IMR-90 (cell line): ENCODE results near the gene IL34. TPM values are rescaled to one million over a fixed set of nuclear protein-coding genes. Genes with fewer than 3 reads are reported as not detected.
A peak's percentile ranks its signal among the peaks of the same experiment; 100 is the strongest.

Experiments used
- ATAC-seq: fragments of 200-7000 bp; cut with Tn5 transposase; 2 replicates; pipeline ENCODE4 v1.9.1; 2020; ENCODE audit warnings: low read depth, mild to moderate bottlenecking, moderate library complexity
- BruUV-seq: library from RNA; stranded (reverse); fragments of 400-500 nt; replicated peaks from 2 replicates; lab custom pipeline; 2021; lab: Mats Ljungman, UMichigan
- CTCF ChIA-PET: fragments of 300-600 bp; formaldehyde crosslinking; extraction: SDS; loops from one replicate; lab custom pipeline; 2021; ENCODE audit warnings: antibody characterized with exemption; lab: Yijun Ruan, JAX
- POLR2A ChIA-PET: fragments of 300-600 bp; sonication (Branson Sonifier 250); formaldehyde crosslinking; loops from one replicate; lab custom pipeline; 2022; ENCODE audit warnings: antibody characterized with exemption; ENCODE audit not compliant: unreplicated experiment; lab: Charles Lee
- DNase-seq: peaks from one replicate; pipeline ENCODE4 v3.0.0; 2013
- H2AFZ ChIP-seq: replicated peaks from 2 replicates; pipeline ENCODE3; 2013; ENCODE audit warnings: low read length, mild to moderate bottlenecking; ENCODE audit not compliant: poor library complexity
- H2AK5ac ChIP-seq: 2 replicates; pipeline ENCODE4 v1.6.1; 2013; ENCODE audit warnings: low read depth, low read length, inconsistent platforms
- H2AK9ac ChIP-seq: replicated peaks from 2 replicates; pipeline ENCODE3; 2013; ENCODE audit warnings: mild to moderate bottlenecking, low read depth, low read length, moderate library complexity; ENCODE audit not compliant: poor library complexity
- H2BK120ac ChIP-seq: 2 replicates; pipeline ENCODE4 v1.6.1; 2013; ENCODE audit warnings: low read depth, low read length, inconsistent platforms
- H2BK15ac ChIP-seq: 3 replicates; pipeline ENCODE4 v1.6.1; 2013; ENCODE audit warnings: low read depth, low read length, inconsistent platforms
- H2BK20ac ChIP-seq: 2 replicates; pipeline ENCODE4 v1.6.1; 2013; ENCODE audit warnings: low read depth, mild to moderate bottlenecking, inconsistent platforms, low read length, moderate library complexity
- H2BK5ac ChIP-seq: 2 replicates; pipeline ENCODE4 v1.6.1; 2013; ENCODE audit warnings: mild to moderate bottlenecking, low read depth, low read length, inconsistent platforms; ENCODE audit not compliant: poor library complexity, severe bottlenecking
- H3K14ac ChIP-seq: replicated peaks from 2 replicates; pipeline ENCODE4 v1.6.1; 2013; ENCODE audit warnings: low read depth, low read length, inconsistent platforms
- H3K18ac ChIP-seq: 2 replicates; pipeline ENCODE4 v1.6.1; 2013; ENCODE audit warnings: low read depth, low read length, control low read depth
- H3K23ac ChIP-seq: 2 replicates; pipeline ENCODE4 v1.6.1; 2013; ENCODE audit warnings: low read depth, low read length, inconsistent platforms
- H3K27ac ChIP-seq: 2 replicates; pipeline ENCODE4 v1.5.1; 2013; ENCODE audit warnings: mild to moderate bottlenecking, control low read depth, low read length; ENCODE audit not compliant: insufficient read depth
- H3K27me3 ChIP-seq: 2 replicates; pipeline ENCODE4 v1.6.1; 2013; ENCODE audit warnings: low read length; ENCODE audit not compliant: control insufficient read depth, insufficient read depth
- H3K36me3 ChIP-seq: 2 replicates; pipeline ENCODE4 v1.6.1; 2013; ENCODE audit warnings: low read length, mixed read lengths; ENCODE audit not compliant: control insufficient read depth, insufficient read depth
- H3K4ac ChIP-seq: 2 replicates; pipeline ENCODE4 v1.6.1; 2013; ENCODE audit warnings: low read depth, low read length, inconsistent platforms
- H3K4me1 ChIP-seq: 2 replicates; pipeline ENCODE4 v1.6.1; 2013; ENCODE audit warnings: low read length, mixed read lengths; ENCODE audit not compliant: control insufficient read depth, insufficient read depth
- H3K4me2 ChIP-seq: 2 replicates; pipeline ENCODE4 v1.6.1; 2013; ENCODE audit warnings: low read depth, mild to moderate bottlenecking, control low read depth, low read length, moderate library complexity
- H3K4me3 ChIP-seq: 2 replicates; pipeline ENCODE4 v1.5.1; 2013; ENCODE audit warnings: low read depth, mild to moderate bottlenecking, control low read depth, low read length, moderate library complexity; ENCODE audit not compliant: insufficient read depth
- H3K56ac ChIP-seq: 2 replicates; pipeline ENCODE4 v1.6.1; 2013; ENCODE audit warnings: low read length, inconsistent platforms; ENCODE audit not compliant: insufficient read depth; ENCODE audit errors: extremely low read depth
- H3K79me1 ChIP-seq, 2 experiments: 2 replicates each; pipeline ENCODE4 v1.6.1; 2013; ENCODE audit warnings: low read length in 2 of 2, inconsistent platforms in 1 of 2, low read depth in 1 of 2
- H3K9ac ChIP-seq: 2 replicates; pipeline ENCODE4 v1.6.1; 2013; ENCODE audit warnings: low read depth, low read length, control low read depth
- H3K9me1 ChIP-seq: 2 replicates; pipeline ENCODE4 v1.6.1; 2013; ENCODE audit warnings: low read length, inconsistent platforms; ENCODE audit not compliant: insufficient read depth
- H3K9me3 ChIP-seq: 2 replicates; pipeline ENCODE4 v1.6.1; 2013; ENCODE audit warnings: low read length; ENCODE audit not compliant: control insufficient read depth, insufficient read depth
- H4K20me1 ChIP-seq: 2 replicates; pipeline ENCODE4 v1.6.1; 2013; ENCODE audit warnings: low read length, inconsistent platforms; ENCODE audit not compliant: insufficient read depth
- H4K5ac ChIP-seq: 2 replicates; pipeline ENCODE4 v1.6.1; 2013; ENCODE audit warnings: mild to moderate bottlenecking, low read depth, low read length, control low read depth
- H4K8ac ChIP-seq, 2 experiments: 2 replicates each; pipeline ENCODE4 v1.6.1; 2013; ENCODE audit warnings: low read depth in 2 of 2, low read length in 2 of 2, control low read depth in 1 of 2, inconsistent platforms in 1 of 2
- H4K91ac ChIP-seq: 2 replicates; pipeline ENCODE4 v1.6.1; 2013; ENCODE audit warnings: low read depth, low read length, inconsistent platforms; ENCODE audit not compliant: insufficient read depth
- BHLHE40 ChIP-seq: fragments of 150-350 bp; IDR thresholded peaks from 2 replicates; pipeline ENCODE4 v1.6.1; 2016; ENCODE audit warnings: mild to moderate bottlenecking, low read depth, low read length
- CEBPB ChIP-seq: IDR thresholded peaks from 2 replicates; pipeline ENCODE4 v1.6.1; 2012; ENCODE audit warnings: low read depth, low read length, improper control_type of control experiment
- CHD1 ChIP-seq: IDR thresholded peaks from 2 replicates; pipeline ENCODE4 v1.6.1; 2012; ENCODE audit warnings: low read depth, low read length, improper control_type of control experiment
- FOS ChIP-seq: fragments of 150-350 bp; IDR thresholded peaks from 2 replicates; pipeline ENCODE4 v1.6.1; 2016; ENCODE audit warnings: low read depth, low read length
- MAFK ChIP-seq: IDR thresholded peaks from 2 replicates; pipeline ENCODE4 v1.6.1; 2012; ENCODE audit warnings: low read depth, low read length, improper control_type of control experiment
- MAZ ChIP-seq: IDR thresholded peaks from 2 replicates; pipeline ENCODE4 v1.6.1; 2012; ENCODE audit warnings: low read depth, mild to moderate bottlenecking, low read length, improper control_type of control experiment, moderate library complexity, borderline replicate concordance
- MXI1 ChIP-seq: IDR thresholded peaks from 2 replicates; pipeline ENCODE4 v1.6.1; 2012; ENCODE audit warnings: low read depth, mild to moderate bottlenecking, low read length, moderate library complexity, borderline replicate concordance
- NFE2L2 ChIP-seq: fragments of 150-350 bp; IDR thresholded peaks from 2 replicates; pipeline ENCODE4 v1.6.1; 2016; ENCODE audit warnings: low read depth, mild to moderate bottlenecking, low read length
- POLR2A ChIP-seq: IDR thresholded peaks from 2 replicates; pipeline ENCODE4 v1.6.1; 2012; ENCODE audit warnings: mild to moderate bottlenecking, low read depth, low read length
- RAD21 ChIP-seq: IDR thresholded peaks from 2 replicates; pipeline ENCODE4 v1.6.1; 2012; ENCODE audit warnings: low read length, improper control_type of control experiment
- RCOR1 ChIP-seq: IDR thresholded peaks from 2 replicates; pipeline ENCODE4 v1.6.1; 2012; ENCODE audit warnings: mild to moderate bottlenecking, low read length, improper control_type of control experiment; ENCODE audit not compliant: insufficient replicate concordance
- RFX5 ChIP-seq: IDR thresholded peaks from 2 replicates; pipeline ENCODE4 v1.8.0; 2012; ENCODE audit warnings: low read depth, mild to moderate bottlenecking, low read length, moderate library complexity
- SMC3 ChIP-seq: fragments of 150-350 bp; IDR thresholded peaks from 2 replicates; pipeline ENCODE4 v1.6.1; 2016; ENCODE audit warnings: low read depth, mild to moderate bottlenecking, antibody characterized with exemption, low read length, moderate library complexity
- WGBS, 2 experiments: methylation state at CpG; one replicate each; pipeline versions ENCODE4 v1.1.5 to v1.1.7; 2013; ENCODE audit warnings: missing lambda C conversion rate in 2 of 2; ENCODE audit not compliant: insufficient read length in 1 of 2; ENCODE audit errors: extremely low coverage in 2 of 2; 5-methylcytosine and 5-hydroxymethylcytosine counted together
- dilution Hi-C: fragments of 300-500 bp; cut with HindIII; formaldehyde crosslinking; loops from one replicate; pipeline ENCODE4 v1.14.3; 2018; ENCODE audit warnings: low sequenced_read_pairs; ENCODE audit not compliant: unreplicated experiment
- in situ Hi-C: fragments of 300-500 bp; cut with MboI; formaldehyde crosslinking; loops from 3 replicates; pipeline ENCODE4 v1.14.3; 2019; ENCODE audit warnings: low sequenced_read_pairs, inconsistent platforms, mixed read lengths
- intact Hi-C: fragments of 100-400 bp; cut with micrococcal nuclease; formaldehyde crosslinking; loops from 2 replicates; pipeline ENCODE4 v1.10.0; 2022
- polyA plus RNA-seq, 3 experiments: library from polyadenylated mRNA; depleted of rRNA; stranded (reverse); fragments of >200 nt; gene quantifications; 2 replicates each; pipeline ENCODE4 v1.2.3, GENCODE V29; 2012; ENCODE audit warnings: low replicate concordance in 1 of 3
- total RNA-seq: library from RNA; depleted of rRNA; stranded (reverse); fragments of >200 nt; gene quantifications from 2 replicates; pipeline ENCODE4 v1.2.3, GENCODE V29; 2012
- TF ChIP-seq, protein P1 (sequence below): fragments of 150-350 bp; IDR thresholded peaks from 2 replicates; pipeline ENCODE4 v1.6.1; 2017; ENCODE audit warnings: mild to moderate bottlenecking, antibody characterized with exemption, low read length, low read depth
- TF ChIP-seq, protein P2 (sequence below): fragments of 150-350 bp; IDR thresholded peaks from 2 replicates; pipeline ENCODE4 v1.6.1; 2016; ENCODE audit warnings: low read depth, mild to moderate bottlenecking, low read length, moderate library complexity, borderline replicate concordance
- TF ChIP-seq, protein P3 (sequence below): conservative IDR thresholded peaks from 2 replicates; pipeline ENCODE4 v1.5.1; 2012; ENCODE audit warnings: mild to moderate bottlenecking, low read depth, low read length, improper control_type of control experiment

IL34 gene
- total and polyA plus RNA-seq, 2 of the 4 experiments (the other 2 are of a cell fraction): 1.3 to 2.5 TPM

DNA sequence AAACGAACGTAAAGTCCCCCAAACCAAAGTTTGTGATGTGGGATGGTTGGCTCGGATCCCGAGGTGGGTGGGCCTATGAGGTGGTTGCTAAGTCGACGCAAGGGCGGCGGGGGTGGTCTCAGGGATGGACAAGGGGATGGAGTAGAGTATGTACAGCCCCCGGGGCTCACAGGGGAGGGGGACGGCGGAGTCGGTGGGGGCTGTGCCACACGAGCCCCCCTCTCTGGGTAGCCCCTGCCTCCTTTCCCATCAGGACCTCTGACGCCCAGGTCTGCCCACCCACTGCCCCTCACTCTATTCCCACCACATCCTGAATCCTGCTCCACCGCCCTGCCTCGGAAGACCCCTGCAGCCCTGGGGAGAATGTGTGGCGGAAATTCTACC is 15.2 kb downstream of the IL34 start:
- Histone ChIP-seq H3K79me1 (peaks cover 0 to 35% of the 10 kb centered on the region in 2 experiments; a peak in 3 of 4 replicates), H3K56ac (no peak overlapping the region), H3K9me1 (no peaks in the 10 kb centered on the region), H3K9me3 (no peaks in the 10 kb centered on the region), H2BK20ac (no peak overlapping the region), H3K18ac (no peak overlapping the region), H2BK5ac (no peak overlapping the region), H2AFZ (no peak overlapping the region), H4K91ac (no peak overlapping the region), H3K4me2 (no peak overlapping the region), H3K27me3 (no peaks in the 10 kb centered on the region), H4K20me1 (peaks cover 52% of the 10 kb centered on the region), H2AK9ac (peak overlapping the region; percentile 66), H3K36me3 (peaks cover 43% of the 10 kb centered on the region), H3K23ac (no peak overlapping the region), H3K4me3 (no peak overlapping the region), H3K14ac (no peak overlapping the region), H3K9ac (no peak overlapping the region), H2BK15ac (no peak overlapping the region), H4K5ac (no peak overlapping the region), H4K8ac (no peak overlapping the region), H3K27ac (no peak overlapping the region), H2BK120ac (no peak overlapping the region), H2AK5ac (no peak overlapping the region), H3K4me1 (peaks cover 3% of the 10 kb centered on the region; the same call in 1 of the 2 replicates), H3K4ac (no peak overlapping the region)
- in situ Hi-C loops: no loop called here
- ChIA-PET POLR2A (no interaction called here), CTCF (interaction anchor here (1.2 kb wide), 1 partner anchor 110 kb away, joined by 3 read pairs; no protein-coding TSS in a partner anchor)
- 64% methylated on average over 3 of the region's 17 CpGs; no CpG with 5 or more reads in 1 of the 2 experiments for WGBS, 2 experiments
- TF ChIP-seq CHD1 (no peak), FOS (no peak), MXI1 (no peak), NFE2L2 (no peak), RCOR1 (no peak), MAZ (no peak), RAD21 (no peak), MAFK (no peak), CEBPB (no peak), POLR2A (no peak), SMC3 (no peak), BHLHE40 (no peak), RFX5 (no peak)
- TF ChIP-seq, protein P1, sequence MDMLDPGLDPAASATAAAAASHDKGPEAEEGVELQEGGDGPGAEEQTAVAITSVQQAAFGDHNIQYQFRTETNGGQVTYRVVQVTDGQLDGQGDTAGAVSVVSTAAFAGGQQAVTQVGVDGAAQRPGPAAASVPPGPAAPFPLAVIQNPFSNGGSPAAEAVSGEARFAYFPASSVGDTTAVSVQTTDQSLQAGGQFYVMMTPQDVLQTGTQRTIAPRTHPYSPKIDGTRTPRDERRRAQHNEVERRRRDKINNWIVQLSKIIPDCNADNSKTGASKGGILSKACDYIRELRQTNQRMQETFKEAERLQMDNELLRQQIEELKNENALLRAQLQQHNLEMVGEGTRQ: no peak
- TF ChIP-seq, protein P2, sequence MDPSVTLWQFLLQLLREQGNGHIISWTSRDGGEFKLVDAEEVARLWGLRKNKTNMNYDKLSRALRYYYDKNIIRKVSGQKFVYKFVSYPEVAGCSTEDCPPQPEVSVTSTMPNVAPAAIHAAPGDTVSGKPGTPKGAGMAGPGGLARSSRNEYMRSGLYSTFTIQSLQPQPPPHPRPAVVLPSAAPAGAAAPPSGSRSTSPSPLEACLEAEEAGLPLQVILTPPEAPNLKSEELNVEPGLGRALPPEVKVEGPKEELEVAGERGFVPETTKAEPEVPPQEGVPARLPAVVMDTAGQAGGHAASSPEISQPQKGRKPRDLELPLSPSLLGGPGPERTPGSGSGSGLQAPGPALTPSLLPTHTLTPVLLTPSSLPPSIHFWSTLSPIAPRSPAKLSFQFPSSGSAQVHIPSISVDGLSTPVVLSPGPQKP: no peak
- TF ChIP-seq, protein P3, sequence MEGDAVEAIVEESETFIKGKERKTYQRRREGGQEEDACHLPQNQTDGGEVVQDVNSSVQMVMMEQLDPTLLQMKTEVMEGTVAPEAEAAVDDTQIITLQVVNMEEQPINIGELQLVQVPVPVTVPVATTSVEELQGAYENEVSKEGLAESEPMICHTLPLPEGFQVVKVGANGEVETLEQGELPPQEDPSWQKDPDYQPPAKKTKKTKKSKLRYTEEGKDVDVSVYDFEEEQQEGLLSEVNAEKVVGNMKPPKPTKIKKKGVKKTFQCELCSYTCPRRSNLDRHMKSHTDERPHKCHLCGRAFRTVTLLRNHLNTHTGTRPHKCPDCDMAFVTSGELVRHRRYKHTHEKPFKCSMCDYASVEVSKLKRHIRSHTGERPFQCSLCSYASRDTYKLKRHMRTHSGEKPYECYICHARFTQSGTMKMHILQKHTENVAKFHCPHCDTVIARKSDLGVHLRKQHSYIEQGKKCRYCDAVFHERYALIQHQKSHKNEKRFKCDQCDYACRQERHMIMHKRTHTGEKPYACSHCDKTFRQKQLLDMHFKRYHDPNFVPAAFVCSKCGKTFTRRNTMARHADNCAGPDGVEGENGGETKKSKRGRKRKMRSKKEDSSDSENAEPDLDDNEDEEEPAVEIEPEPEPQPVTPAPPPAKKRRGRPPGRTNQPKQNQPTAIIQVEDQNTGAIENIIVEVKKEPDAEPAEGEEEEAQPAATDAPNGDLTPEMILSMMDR: no peak
- ATAC-seq (no peak), DNase-seq (no peak)
- intact Hi-C loops: no loop called here
- dilution Hi-C loops: no loop called here
- no TSS peak for BruUV-seq
